ENCODE measurements around the gene FADS1. TPM values are rescaled to one million over a fixed set of nuclear protein-coding genes. Genes with fewer than 3 reads are reported as not detected.

Gene FADS1
- total and polyA plus RNA-seq, 2 of the 13 experiments (the other 11 are each of a cell fraction or from before 2014, with no cell fraction given), result 91.8 to 108 TPM

- in situ Hi-C loops (cut with HindIII; ENCODE audit: extremely low pct_ligation_motif_present, low pct_unique_long_range_greater_than_20kb), result no loop called here
- TF ChIP-seq MAZ (IDR thresholded peaks at IDR 0.05; ENCODE audit: borderline replicate concordance, low read depth, low read length), result no peak
- TF ChIP-seq MAZ (CRISPR knock-in tag; IDR thresholded peaks at IDR 0.05; ENCODE audit: low read depth), result no peak
- no peak for TF ChIP-seq ZBTB25 (CRISPR knock-in tag; IDR thresholded peaks at IDR 0.05)
- no peak for TF ChIP-seq KLF9 (CRISPR knock-in tag; IDR thresholded peaks at IDR 0.05; ENCODE audit: low read depth)
Measured at GRCh38 chr11:61803889-61804647, 12.7 kb downstream of the FADS1 start.

GRCh38 chr11:61802605-61803004, 14.2 kb downstream of the FADS1 start:
- ChIA-PET POLR2A (no interaction called here), CTCF (ENCODE audit: low intra/inter-chr PET ratio, low total read pairs) (no interaction called here)
- no peaks in the 10 kb centered on the region for H4K20me1 ChIP-seq (ENCODE audit: insufficient read depth, low read length)
- H3K4me2 ChIP-seq (ENCODE audit: low read depth, low read length), result no peak overlapping the region
- DNase-seq (ENCODE audit: low spot score) (no peak), FAIRE-seq (no peak), ATAC-seq (no peak; the same call in 1 of the 3 replicates)
- peaks cover 7% of the 10 kb centered on the region for H3K4me1 ChIP-seq (ENCODE audit: insufficient read depth, low read length)
- in situ Hi-C loops (cut with HindIII; ENCODE audit: extremely low pct_ligation_motif_present, low pct_unique_long_range_greater_than_20kb), result no loop called here
- H3K79me2 ChIP-seq (ENCODE audit: insufficient read depth, low read length), result peaks cover 1% of the 10 kb centered on the region
- intact Hi-C loops (cut with micrococcal nuclease; ENCODE audit: unreplicated experiment), result no loop called here
- H3K36me3 ChIP-seq (replicated peaks in 1 of 2; ENCODE audit: control insufficient read depth in 1 of 2, insufficient read depth in 2 of 2, low read length in 2 of 2), result peaks cover 25 to 57% of the 10 kb centered on the region in 2 experiments
- no peaks in the 10 kb centered on the region for H3K9me3 ChIP-seq (ENCODE audit: low read length)
- no peak overlapping the region for H3K4me3 ChIP-seq (replicated peaks in 1 of 3; ENCODE audit: insufficient read depth in 1 of 3, low read depth in 2 of 3, low read length in 3 of 3)
- no peak overlapping the region for H2AFZ ChIP-seq (ENCODE audit: low read length)
- TF ChIP-seq ZNF780A (CRISPR knock-in tag; IDR thresholded peaks at IDR 0.05), result no peak
- no peak for TF ChIP-seq ZNF124 (CRISPR knock-in tag; IDR thresholded peaks at IDR 0.05)
- TF ChIP-seq KDM1A (CRISPR knock-in tag; IDR thresholded peaks at IDR 0.05), result no peak
- H3K27me3 ChIP-seq (ENCODE audit: control insufficient read depth in 1 of 2, insufficient read depth in 2 of 2, low read length in 2 of 2), result no peaks in the 10 kb centered on the region; a peak in 1 of 5 replicates
- 95% methylated on average over 6 of the region's 6 CpGs for WGBS (ENCODE audit: low lambda C conversion rate)
- H3K9ac ChIP-seq (ENCODE audit: insufficient read depth, low read depth, low read length), result no peak overlapping the region
- no peak overlapping the region for H3K27ac ChIP-seq (ENCODE audit: extremely low read length, insufficient read depth, low read length)
- no TSS peak for BruUV-seq (replicated peaks)

More at GRCh38 chr11:61803889-61804647, 12.7 kb downstream of the FADS1 start:
- 96% methylated on average over 3 of the region's 3 CpGs for WGBS (ENCODE audit: low lambda C conversion rate)
- DNase-seq (ENCODE audit: low spot score), result no peak
- no peak overlapping the region for H3K4me2 ChIP-seq (ENCODE audit: low read depth, low read length)
- no peak for FAIRE-seq
- ChIA-PET CTCF (ENCODE audit: low intra/inter-chr PET ratio, low total read pairs) (no interaction called here), POLR2A (interaction anchor here (2.3 kb wide), 1 partner anchor 11 kb away, joined by 7 read pairs; no protein-coding TSS in a partner anchor)
- intact Hi-C loops (cut with micrococcal nuclease; ENCODE audit: unreplicated experiment), result no loop called here
- H3K36me3 ChIP-seq (replicated peaks in 1 of 2; ENCODE audit: control insufficient read depth in 1 of 2, insufficient read depth in 2 of 2, low read length in 2 of 2), result peaks cover 24 to 71% of the 10 kb centered on the region in 2 experiments
- H3K79me2 ChIP-seq (ENCODE audit: insufficient read depth, low read length), result no peaks in the 10 kb centered on the region
- no peaks in the 10 kb centered on the region for H4K20me1 ChIP-seq (ENCODE audit: insufficient read depth, low read length)
- no peak overlapping the region for H3K4me3 ChIP-seq (replicated peaks in 1 of 3; ENCODE audit: insufficient read depth in 1 of 3, low read depth in 2 of 3, low read length in 3 of 3)
- H3K4me1 ChIP-seq (ENCODE audit: insufficient read depth, low read length), result peaks cover 6% of the 10 kb centered on the region; the same call in 1 of the 2 replicates
- no peaks in the 10 kb centered on the region for H3K9me3 ChIP-seq (ENCODE audit: low read length)
- no peak for ATAC-seq
- no peak overlapping the region for H2AFZ ChIP-seq (ENCODE audit: low read length)
- BruUV-seq (replicated peaks), result no TSS peak
- no peak overlapping the region for H3K9ac ChIP-seq (ENCODE audit: insufficient read depth, low read depth, low read length)
- no peak overlapping the region for H3K27ac ChIP-seq (ENCODE audit: extremely low read length, insufficient read depth, low read length)
- no peaks in the 10 kb centered on the region; a peak in 1 of 5 replicates for H3K27me3 ChIP-seq (ENCODE audit: control insufficient read depth in 1 of 2, insufficient read depth in 2 of 2, low read length in 2 of 2)

Measured in HepG2 (cell line).